K562 (cell line): ENCODE measurements around the gene NDUFB10. TPM values are rescaled to one million over a fixed set of nuclear protein-coding genes. Genes with fewer than 3 reads are reported as not detected.

Experiments used
- CTBP1 ChIP-seq: fragments of 450-650 bp; IDR thresholded peaks from 2 replicates; pipeline ENCODE4 v1.6.1; 2016; ENCODE audit warnings: borderline replicate concordance
- ELF1 ChIP-seq: fragments of 200-800 bp; sonication (Bioruptor generic); IDR thresholded peaks from 2 replicates; pipeline ENCODE4 v1.6.1; 2016; ENCODE audit warnings: missing genetic modification characterization, missing compliant biosample characterization
- ELF2 ChIP-seq: fragments of 250-450 bp; sonication (Bioruptor Pico); IDR thresholded peaks from 2 replicates; pipeline ENCODE4 v1.5.0; 2021; ENCODE audit warnings: mild to moderate bottlenecking
- EP300 ChIP-seq: IDR thresholded peaks from 2 replicates; pipeline ENCODE4 v1.6.1; 2012; ENCODE audit warnings: low read length, improper control_type of control experiment
- NR4A1 ChIP-seq, 2 experiments: fragments of 250-450 bp in 1 of 2; fragments of 450-650 bp in 1 of 2; sonication (Bioruptor Pico) in 1 of 2; IDR thresholded peaks; 2 replicates each; pipeline versions ENCODE4 v1.4.0 to v1.6.1; 2016 to 2020; ENCODE audit warnings: mild to moderate bottlenecking in 2 of 2, missing compliant biosample characterization in 1 of 2, missing genetic modification characterization in 1 of 2, moderate library complexity in 1 of 2
- PHF20 ChIP-seq: fragments of 450-650 bp; IDR thresholded peaks from 2 replicates; pipeline ENCODE4 v1.6.1; 2018; ENCODE audit not compliant: partially characterized antibody
- POLR2A ChIP-seq: fragments of 450-650 bp; conservative IDR thresholded peaks from 2 replicates; pipeline ENCODE4 v1.6.1; 2016
- POLR2AphosphoS2 ChIP-seq: IDR thresholded peaks from 2 replicates; pipeline ENCODE4 v1.6.1; 2012; ENCODE audit warnings: low read length, improper control_type of control experiment
- RFX1 ChIP-seq: fragments of 450-650 bp; IDR thresholded peaks from 2 replicates; pipeline ENCODE4 v1.6.1; 2016; ENCODE audit warnings: mild to moderate bottlenecking, moderate library complexity
- SNRNP70 ChIP-seq: fragments of 200-400 bp; formaldehyde crosslinking; optimal IDR thresholded peaks from 2 replicates; pipeline ENCODE3; 2017; ENCODE audit warnings: low read depth, low read length
- SREBF1 ChIP-seq: fragments of 150-350 bp; IDR thresholded peaks from 2 replicates; pipeline ENCODE4 v1.6.1; 2014; ENCODE audit warnings: antibody characterized with exemption, low read depth, low read length, borderline replicate concordance
- TEAD1 ChIP-seq, 2 experiments: fragments of 450-650 bp in 1 of 2; sonication (generic) in 1 of 2; formaldehyde crosslinking; IDR thresholded peaks; 2 replicates each; pipeline versions ENCODE4 v1.4.0 to v1.8.0; 2020 to 2022; ENCODE audit warnings: mild to moderate bottlenecking in 2 of 2, missing genetic modification reagents in 1 of 2
- polyA plus RNA-seq, 8 experiments: library from polyadenylated mRNA; depleted of rRNA in 4 of 8; stranded (reverse) in 5 of 8; unstranded in 3 of 8; fragments of >200 nt; fragmentation: Nextera tagmentation in 2 of 8; fragmentation: Illumina TruSeq in 1 of 8; extraction: Ambion mirVana in 2 of 8; extraction: Trizol in 1 of 8; gene quantifications; 2 replicates each; pipeline versions ENCODE4 v1.2.1 to v1.2.3, GENCODE V29; 2011 to 2014; ENCODE audit warnings: inconsistent platforms in 1 of 8, missing spikeins in 1 of 8
- total RNA-seq, 7 experiments: library from RNA; depleted of rRNA in 6 of 7; stranded (reverse); fragments of >200 nt in 6 of 7; fragmentation: Illumina TruSeq in 2 of 7; extraction: Trizol in 2 of 7; gene quantifications; 2 replicates each; pipeline versions ENCODE4 v1.2.1 to v1.2.3, GENCODE V29; 2011 to 2021; ENCODE audit warnings: low replicate concordance in 1 of 7
- TF ChIP-seq, protein P1 (sequence below): fragments of 250-450 bp; sonication (Bioruptor Pico); IDR thresholded peaks from 2 replicates; pipeline ENCODE4 v1.4.0; 2020; ENCODE audit warnings: borderline replicate concordance
- TF ChIP-seq, protein P2 (sequence below): sonication (generic); formaldehyde crosslinking; IDR thresholded peaks from 2 replicates; pipeline ENCODE4 v1.8.0; 2022; ENCODE audit warnings: missing genetic modification reagents, mild to moderate bottlenecking, borderline replicate concordance
- TF ChIP-seq, protein P3 (sequence below), 3 experiments: IDR thresholded peaks in 2 of 3; conservative IDR thresholded peaks in 1 of 3; 2 replicates each; pipeline ENCODE4 v1.5.1; 2011 to 2012; ENCODE audit warnings: low read length in 3 of 3, mild to moderate bottlenecking in 3 of 3, control low read depth in 2 of 3, improper control_type of control experiment in 1 of 3, inconsistent platforms in 1 of 3, low read depth in 1 of 3, mixed read lengths in 1 of 3, moderate library complexity in 1 of 3; ENCODE audit not compliant: insufficient read depth in 2 of 3
- TF ChIP-seq, protein P4 (sequence below): fragments of 450-650 bp; formaldehyde crosslinking; IDR thresholded peaks from 2 replicates; pipeline ENCODE4 v1.4.0; 2022; ENCODE audit warnings: mild to moderate bottlenecking, moderate library complexity
- TF ChIP-seq, protein P5 (sequence below), 2 experiments: IDR thresholded peaks; 2 replicates each; pipeline ENCODE4 v1.6.1; 2011; ENCODE audit warnings: borderline replicate concordance in 1 of 2, control low read depth in 1 of 2, low read depth in 1 of 2, low read length in 1 of 2, mild to moderate bottlenecking in 1 of 2, mixed read lengths in 1 of 2, moderate library complexity in 1 of 2; ENCODE audit not compliant: insufficient read depth in 1 of 2, insufficient read length in 1 of 2, poor library complexity in 1 of 2, severe bottlenecking in 1 of 2; ENCODE audit errors: extremely low read depth in 1 of 2

Gene NDUFB10
- total and polyA plus RNA-seq, 9 of the 15 experiments (the other 6 are each of a cell fraction or from before 2014, with no cell fraction given), result 69.3 to 527 (median 161) TPM

DNA sequence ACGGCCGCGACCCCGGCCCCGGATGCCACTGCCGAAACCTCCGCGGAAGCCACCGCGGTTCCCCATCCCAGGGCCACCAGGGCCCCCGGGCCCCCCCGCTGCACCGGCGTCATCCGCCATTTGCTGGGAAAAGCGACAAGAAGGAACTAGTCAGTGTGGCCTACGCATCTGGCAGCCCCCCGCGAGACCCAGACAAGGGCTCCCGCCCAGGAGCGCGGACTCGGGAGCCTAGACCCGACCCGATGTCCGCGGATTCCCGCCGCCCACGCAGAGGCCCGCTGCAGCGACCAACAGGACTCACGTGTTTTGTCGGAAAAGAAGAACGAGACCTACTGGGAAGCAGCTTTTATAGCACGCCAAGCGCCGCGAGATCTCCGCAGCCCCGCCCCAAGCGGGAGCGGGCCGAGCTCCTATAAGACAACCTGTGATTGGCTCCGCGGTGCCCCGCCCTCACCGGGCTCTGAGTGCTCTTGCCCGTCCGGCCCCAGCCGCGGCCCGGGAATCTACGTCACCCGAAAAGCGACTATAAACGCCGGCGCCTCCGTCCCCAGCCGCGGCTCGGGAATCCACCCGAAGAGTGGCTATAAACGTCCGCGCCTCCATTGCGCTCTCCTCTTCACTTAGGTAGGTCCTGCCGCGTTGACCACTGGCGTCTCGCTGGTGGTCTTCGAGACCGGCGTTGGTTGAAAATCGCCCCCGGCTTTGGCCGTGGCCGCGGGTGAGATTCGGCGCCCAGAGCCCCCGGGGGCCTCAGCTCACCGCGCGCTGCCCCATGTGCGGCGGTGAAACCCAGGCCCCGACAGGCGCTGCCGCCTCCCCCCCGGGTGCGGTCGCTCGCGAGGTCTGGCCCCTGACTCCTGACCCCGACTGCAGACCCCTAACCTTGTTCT lies 5.4 kb downstream of the NDUFB10 start, which contains the start of gene RPS2 (continued):
- TF ChIP-seq, protein P1, sequence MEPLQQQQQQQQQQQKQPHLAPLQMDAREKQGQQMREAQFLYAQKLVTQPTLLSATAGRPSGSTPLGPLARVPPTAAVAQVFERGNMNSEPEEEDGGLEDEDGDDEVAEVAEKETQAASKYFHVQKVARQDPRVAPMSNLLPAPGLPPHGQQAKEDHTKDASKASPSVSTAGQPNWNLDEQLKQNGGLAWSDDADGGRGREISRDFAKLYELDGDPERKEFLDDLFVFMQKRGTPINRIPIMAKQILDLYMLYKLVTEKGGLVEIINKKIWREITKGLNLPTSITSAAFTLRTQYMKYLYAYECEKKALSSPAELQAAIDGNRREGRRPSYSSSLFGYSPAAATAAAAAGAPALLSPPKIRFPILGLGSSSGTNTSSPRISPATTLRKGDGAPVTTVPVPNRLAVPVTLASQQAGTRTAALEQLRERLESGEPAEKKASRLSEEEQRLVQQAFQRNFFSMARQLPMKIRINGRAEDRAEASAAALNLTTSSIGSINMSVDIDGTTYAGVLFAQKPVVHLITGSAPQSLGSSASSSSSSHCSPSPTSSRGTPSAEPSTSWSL, result peak; percentile 20; the same call in 1 of the 2 replicates
- TF ChIP-seq, protein P2, sequence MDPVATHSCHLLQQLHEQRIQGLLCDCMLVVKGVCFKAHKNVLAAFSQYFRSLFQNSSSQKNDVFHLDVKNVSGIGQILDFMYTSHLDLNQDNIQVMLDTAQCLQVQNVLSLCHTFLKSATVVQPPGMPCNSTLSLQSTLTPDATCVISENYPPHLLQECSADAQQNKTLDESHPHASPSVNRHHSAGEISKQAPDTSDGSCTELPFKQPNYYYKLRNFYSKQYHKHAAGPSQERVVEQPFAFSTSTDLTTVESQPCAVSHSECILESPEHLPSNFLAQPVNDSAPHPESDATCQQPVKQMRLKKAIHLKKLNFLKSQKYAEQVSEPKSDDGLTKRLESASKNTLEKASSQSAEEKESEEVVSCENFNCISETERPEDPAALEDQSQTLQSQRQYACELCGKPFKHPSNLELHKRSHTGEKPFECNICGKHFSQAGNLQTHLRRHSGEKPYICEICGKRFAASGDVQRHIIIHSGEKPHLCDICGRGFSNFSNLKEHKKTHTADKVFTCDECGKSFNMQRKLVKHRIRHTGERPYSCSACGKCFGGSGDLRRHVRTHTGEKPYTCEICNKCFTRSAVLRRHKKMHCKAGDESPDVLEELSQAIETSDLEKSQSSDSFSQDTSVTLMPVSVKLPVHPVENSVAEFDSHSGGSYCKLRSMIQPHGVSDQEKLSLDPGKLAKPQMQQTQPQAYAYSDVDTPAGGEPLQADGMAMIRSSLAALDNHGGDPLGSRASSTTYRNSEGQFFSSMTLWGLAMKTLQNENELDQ (CRISPR knock-in tag), result peak; percentile 84; the same call in 1 of the 2 replicates
- TF ChIP-seq, protein P3, sequence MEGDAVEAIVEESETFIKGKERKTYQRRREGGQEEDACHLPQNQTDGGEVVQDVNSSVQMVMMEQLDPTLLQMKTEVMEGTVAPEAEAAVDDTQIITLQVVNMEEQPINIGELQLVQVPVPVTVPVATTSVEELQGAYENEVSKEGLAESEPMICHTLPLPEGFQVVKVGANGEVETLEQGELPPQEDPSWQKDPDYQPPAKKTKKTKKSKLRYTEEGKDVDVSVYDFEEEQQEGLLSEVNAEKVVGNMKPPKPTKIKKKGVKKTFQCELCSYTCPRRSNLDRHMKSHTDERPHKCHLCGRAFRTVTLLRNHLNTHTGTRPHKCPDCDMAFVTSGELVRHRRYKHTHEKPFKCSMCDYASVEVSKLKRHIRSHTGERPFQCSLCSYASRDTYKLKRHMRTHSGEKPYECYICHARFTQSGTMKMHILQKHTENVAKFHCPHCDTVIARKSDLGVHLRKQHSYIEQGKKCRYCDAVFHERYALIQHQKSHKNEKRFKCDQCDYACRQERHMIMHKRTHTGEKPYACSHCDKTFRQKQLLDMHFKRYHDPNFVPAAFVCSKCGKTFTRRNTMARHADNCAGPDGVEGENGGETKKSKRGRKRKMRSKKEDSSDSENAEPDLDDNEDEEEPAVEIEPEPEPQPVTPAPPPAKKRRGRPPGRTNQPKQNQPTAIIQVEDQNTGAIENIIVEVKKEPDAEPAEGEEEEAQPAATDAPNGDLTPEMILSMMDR (IDR thresholded peaks at IDR 0.05 in 2 of 3, conservative IDR thresholded peaks at IDR 0.05 in 1 of 3; ENCODE audit: insufficient read depth in 2 of 3, low read depth in 1 of 3, low read length in 3 of 3), result no peak
- TF ChIP-seq ELF2 (CRISPR knock-in tag), result peak; percentile 27; the same call in 1 of the 2 replicates
- peak; percentile 100 for TF ChIP-seq POLR2A
- TF ChIP-seq CTBP1, result no peak; the same call in 1 of the 2 replicates
- TF ChIP-seq RFX1, result no peak
- TF ChIP-seq NR4A1 (CRISPR knock-in tag; IDR thresholded peaks at IDR 0.05), result peak; percentile 69; the same call in 1 of the 2 replicates
- peak; percentile 46; the same call in 1 of the 2 replicates for TF ChIP-seq NR4A1 (tag; IDR thresholded peaks at IDR 0.05)
- peak; percentile 72 for TF ChIP-seq ELF1
- TF ChIP-seq, protein P4, sequence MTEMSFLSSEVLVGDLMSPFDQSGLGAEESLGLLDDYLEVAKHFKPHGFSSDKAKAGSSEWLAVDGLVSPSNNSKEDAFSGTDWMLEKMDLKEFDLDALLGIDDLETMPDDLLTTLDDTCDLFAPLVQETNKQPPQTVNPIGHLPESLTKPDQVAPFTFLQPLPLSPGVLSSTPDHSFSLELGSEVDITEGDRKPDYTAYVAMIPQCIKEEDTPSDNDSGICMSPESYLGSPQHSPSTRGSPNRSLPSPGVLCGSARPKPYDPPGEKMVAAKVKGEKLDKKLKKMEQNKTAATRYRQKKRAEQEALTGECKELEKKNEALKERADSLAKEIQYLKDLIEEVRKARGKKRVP (CRISPR knock-in tag), result 0 out of 2 replicates have a peak, but pooled peaks have one; percentile 44
- TF ChIP-seq SNRNP70, result no peak
- TF ChIP-seq, protein P5, sequence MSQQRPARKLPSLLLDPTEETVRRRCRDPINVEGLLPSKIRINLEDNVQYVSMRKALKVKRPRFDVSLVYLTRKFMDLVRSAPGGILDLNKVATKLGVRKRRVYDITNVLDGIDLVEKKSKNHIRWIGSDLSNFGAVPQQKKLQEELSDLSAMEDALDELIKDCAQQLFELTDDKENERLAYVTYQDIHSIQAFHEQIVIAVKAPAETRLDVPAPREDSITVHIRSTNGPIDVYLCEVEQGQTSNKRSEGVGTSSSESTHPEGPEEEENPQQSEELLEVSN (IDR thresholded peaks at IDR 0.05; ENCODE audit: borderline replicate concordance in 1 of 2, extremely low read depth in 1 of 2, insufficient read depth in 1 of 2, insufficient read length in 1 of 2, low read depth in 1 of 2, low read length in 1 of 2, poor library complexity in 1 of 2, severe bottlenecking in 1 of 2), result peak in 1 of 2 experiments; percentile 29
- TF ChIP-seq PHF20, result peak; percentile 88
- no peak for TF ChIP-seq EP300
- peak; percentile 97 for TF ChIP-seq POLR2AphosphoS2
- TF ChIP-seq SREBF1, result no peak
- peak in 1 of 2 experiments; percentile 67; a peak in 1 of 4 replicates for TF ChIP-seq TEAD1 (CRISPR knock-in tag; IDR thresholded peaks at IDR 0.05)
